ENCODE data around the gene ZNF396.

DNA sequence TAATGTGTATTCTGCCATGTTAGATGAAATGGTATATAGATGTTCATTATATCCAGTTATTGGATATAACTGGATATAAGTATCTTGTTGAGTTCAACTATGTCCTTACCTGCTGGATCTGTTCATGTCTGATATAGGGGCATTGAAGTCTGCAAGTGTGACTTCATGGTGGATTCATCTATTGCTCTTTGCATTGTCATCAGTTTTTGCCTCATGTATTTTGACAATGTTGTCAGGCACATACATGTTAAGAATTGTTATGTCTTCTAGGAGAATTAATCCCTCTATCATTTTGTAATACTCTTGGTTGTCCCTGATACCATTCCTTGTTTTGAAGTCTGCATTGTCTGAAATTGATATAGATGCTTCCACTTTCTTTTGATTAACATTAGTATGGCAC is 48.3 kb downstream of the ZNF396 start:
- TF ChIP-seq, protein P1, sequence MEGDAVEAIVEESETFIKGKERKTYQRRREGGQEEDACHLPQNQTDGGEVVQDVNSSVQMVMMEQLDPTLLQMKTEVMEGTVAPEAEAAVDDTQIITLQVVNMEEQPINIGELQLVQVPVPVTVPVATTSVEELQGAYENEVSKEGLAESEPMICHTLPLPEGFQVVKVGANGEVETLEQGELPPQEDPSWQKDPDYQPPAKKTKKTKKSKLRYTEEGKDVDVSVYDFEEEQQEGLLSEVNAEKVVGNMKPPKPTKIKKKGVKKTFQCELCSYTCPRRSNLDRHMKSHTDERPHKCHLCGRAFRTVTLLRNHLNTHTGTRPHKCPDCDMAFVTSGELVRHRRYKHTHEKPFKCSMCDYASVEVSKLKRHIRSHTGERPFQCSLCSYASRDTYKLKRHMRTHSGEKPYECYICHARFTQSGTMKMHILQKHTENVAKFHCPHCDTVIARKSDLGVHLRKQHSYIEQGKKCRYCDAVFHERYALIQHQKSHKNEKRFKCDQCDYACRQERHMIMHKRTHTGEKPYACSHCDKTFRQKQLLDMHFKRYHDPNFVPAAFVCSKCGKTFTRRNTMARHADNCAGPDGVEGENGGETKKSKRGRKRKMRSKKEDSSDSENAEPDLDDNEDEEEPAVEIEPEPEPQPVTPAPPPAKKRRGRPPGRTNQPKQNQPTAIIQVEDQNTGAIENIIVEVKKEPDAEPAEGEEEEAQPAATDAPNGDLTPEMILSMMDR (IDR thresholded peaks at IDR 0.05; ENCODE audit: low read depth, low read length): no peak
- no peak for TF ChIP-seq POLR2A (IDR thresholded peaks at IDR 0.05; ENCODE audit: extremely low read depth, insufficient read length)
- TF ChIP-seq MYC (IDR thresholded peaks at IDR 0.05; ENCODE audit: low read depth, low read length): no peak

Measured in NB4 (cell line).